ENCODE measurements around the gene NPAS1.
A peak's percentile ranks its signal among the peaks of the same experiment; 100 is the strongest.

Gene NPAS1

DNA sequence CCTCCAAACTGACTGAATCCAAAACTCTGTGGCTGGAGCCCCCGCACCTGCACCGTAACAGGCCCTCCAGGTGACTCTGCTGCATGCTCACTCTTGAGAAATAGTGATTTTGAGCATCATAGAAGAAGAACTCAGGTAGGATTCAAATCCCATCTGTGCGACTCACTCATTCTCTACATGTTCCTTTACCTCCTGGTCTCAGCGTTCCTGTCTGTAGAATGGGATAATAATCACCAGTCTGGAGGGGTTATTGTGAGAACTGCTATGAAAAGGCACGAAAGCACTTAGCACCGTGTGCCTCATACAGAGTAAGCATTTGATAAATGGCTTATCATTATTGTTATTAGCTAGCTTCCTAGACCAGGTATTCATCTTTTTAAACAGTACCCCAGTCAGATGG, 36.5 kb upstream of the NPAS1 start:
- TF ChIP-seq, protein P1, sequence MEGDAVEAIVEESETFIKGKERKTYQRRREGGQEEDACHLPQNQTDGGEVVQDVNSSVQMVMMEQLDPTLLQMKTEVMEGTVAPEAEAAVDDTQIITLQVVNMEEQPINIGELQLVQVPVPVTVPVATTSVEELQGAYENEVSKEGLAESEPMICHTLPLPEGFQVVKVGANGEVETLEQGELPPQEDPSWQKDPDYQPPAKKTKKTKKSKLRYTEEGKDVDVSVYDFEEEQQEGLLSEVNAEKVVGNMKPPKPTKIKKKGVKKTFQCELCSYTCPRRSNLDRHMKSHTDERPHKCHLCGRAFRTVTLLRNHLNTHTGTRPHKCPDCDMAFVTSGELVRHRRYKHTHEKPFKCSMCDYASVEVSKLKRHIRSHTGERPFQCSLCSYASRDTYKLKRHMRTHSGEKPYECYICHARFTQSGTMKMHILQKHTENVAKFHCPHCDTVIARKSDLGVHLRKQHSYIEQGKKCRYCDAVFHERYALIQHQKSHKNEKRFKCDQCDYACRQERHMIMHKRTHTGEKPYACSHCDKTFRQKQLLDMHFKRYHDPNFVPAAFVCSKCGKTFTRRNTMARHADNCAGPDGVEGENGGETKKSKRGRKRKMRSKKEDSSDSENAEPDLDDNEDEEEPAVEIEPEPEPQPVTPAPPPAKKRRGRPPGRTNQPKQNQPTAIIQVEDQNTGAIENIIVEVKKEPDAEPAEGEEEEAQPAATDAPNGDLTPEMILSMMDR (conservative IDR thresholded peaks at IDR 0.05; ENCODE audit: low read length): no peak
- no peak overlapping the region for H3K4me3 ChIP-seq (ENCODE audit: low read length)
- DNase-seq (ENCODE audit: low read depth): no peak

DNA sequence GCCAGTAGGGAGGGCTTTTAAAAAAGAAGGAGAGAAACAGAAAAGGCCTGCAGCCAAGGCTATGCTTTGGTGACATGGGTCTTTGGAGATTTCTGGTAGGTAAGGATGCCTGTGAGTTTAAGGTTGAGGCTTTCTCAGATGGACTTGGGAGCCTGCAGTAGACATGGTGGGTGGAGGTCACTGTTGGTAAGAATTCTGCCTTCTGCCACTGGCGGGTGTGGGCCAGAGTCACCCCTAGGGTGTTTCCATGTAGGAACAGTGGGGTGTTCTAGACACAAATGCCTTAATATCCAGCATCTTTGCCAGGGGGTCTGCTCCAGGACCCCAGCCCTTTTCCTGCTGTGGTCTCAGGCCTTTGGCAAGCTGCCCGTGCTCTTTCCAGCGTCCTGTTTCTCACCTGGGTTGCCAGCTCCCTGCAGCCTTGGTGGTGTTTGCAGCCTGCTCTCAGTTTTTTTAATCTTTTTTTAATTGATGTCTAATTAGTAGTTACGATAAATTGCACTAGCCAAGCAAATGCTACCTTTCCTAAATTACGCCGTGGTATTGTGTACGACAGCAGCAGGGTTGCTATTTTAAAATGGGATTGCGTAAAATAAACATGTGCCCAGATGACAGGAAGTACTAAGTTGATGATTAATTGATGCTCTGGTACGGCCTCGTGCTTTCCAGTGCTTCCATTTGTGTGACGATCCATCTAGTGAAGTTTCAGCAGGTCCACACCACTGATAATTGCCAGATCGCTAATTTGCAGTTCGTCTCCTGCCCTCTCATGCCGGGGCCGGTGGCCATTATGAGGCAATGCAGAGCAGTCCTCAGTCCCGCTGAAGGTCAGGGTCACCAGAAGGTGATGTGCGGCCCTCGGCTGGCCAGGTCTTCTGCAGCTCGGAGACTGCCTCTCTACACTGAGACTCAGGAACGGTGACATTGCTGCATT, 35.3 kb upstream of the NPAS1 start:
- H3K4me3 ChIP-seq (ENCODE audit: low read length): no peak overlapping the region
- TF ChIP-seq, protein P1 (conservative IDR thresholded peaks at IDR 0.05; ENCODE audit: low read length): no peak
- peak; percentile 91 for DNase-seq (ENCODE audit: low read depth)

DNA sequence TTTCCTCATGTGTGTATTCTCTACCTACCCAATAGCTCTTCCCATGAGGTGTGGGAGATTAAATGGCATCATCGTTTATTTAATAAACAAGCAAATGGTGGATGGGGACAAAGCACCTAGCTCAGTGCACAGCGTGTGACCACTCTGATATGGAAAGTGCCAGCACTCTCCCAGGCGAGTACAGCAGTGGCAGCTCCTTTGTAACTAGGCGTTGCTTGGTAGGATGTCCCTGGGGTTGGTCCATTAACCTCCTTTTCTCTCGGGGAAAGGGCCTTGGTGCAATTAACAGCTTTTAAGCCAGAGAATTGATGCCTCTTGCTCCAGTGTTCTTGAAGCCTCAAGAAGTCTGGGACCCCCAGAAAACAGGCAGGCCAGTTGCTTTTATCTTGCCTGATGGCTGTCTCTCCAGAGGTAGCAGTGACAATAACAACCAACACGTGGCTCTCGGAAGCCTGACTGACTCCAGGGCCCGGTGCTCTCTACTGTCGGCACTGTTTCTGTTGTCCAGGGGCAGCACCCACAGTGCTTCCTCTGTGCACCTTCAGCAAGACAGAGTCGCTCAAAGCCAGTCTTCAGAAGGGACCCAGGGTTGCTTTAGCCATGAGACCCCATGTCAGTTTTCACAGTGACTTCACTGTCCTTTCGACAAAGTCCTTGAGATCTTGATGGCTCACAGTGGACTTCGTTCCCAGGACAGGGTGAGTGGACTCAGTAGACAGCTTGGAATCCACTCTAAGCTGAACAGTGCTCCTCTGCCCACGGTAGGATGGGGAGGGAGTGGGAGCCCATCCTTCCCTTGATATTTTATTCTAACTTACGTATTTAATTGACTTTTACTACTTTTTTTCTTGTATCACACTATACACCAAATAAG, 33.9 kb upstream of the NPAS1 start:
- no peak overlapping the region for H3K4me3 ChIP-seq (ENCODE audit: low read length)
- TF ChIP-seq, protein P1 (conservative IDR thresholded peaks at IDR 0.05; ENCODE audit: low read length): no peak
- no peak for DNase-seq (ENCODE audit: low read depth)

DNA sequence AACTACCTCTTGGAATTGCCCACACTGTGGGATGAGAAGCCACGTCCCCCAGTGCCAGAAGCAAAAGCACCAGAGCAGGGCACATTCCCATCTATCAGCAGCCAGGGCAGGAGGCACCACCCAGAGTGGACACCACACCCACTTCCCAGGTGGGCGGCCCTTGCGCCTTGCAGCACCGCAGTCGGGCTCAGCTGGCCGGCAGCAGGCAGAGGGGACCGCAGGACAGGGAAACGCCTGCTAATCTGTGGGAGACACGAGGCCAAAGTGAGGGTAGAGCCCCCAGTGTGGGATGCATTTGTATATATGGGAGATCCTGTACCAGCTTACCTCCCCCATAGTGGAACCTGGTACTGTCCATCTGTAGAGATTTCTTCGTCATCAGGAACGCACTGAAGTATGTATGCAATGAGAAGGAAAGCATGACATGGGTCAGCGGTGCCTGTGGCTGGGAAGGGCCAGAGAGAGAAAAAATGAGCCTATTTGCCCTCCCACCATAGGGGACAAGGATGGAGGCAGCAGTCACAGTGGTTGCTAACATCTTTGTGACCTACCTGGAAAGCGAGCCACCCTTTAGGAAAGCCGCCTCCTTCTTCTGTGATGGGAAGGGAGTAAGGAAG, 30.9 kb upstream of the NPAS1 start:
- TF ChIP-seq, protein P1 (conservative IDR thresholded peaks at IDR 0.05; ENCODE audit: low read length): no peak
- DNase-seq (ENCODE audit: low read depth): no peak
- no peak overlapping the region for H3K4me3 ChIP-seq (ENCODE audit: low read length)

DNA sequence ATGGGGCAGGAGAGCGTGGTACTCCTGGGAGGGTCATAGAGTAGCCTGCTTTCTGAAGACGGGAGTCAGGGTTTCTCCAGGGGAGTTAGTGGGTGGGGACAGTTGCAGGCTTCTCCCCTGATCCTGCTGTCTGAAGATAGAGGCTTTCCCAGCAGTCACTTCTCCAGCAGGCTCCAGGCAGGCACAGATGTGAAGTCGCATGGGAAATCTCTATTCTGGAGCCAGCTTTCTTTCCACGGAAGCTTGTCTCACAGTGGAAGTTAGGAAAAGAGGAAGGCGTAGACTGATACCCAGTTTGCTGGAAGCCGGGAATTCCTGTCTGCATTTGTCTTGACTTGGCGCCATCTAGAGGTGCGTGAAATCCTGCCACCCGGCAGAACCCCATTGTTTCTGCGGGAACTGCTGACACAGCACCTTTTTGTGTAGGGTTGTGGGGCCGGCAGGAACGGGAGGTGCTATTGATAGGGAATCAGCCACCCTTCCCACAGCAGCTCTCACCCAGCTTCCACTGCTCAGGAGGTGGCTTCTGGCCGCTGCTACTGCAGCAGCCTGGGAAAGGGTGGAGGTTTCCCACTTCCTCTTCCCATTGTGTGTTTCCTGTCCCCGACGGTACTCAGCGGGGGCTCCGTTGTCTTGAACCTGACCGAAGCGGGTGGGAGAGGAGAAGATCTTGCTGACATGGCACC, 28.5 kb upstream of the NPAS1 start:
- H3K4me3 ChIP-seq (ENCODE audit: low read length): no peak overlapping the region
- TF ChIP-seq, protein P1 (conservative IDR thresholded peaks at IDR 0.05; ENCODE audit: low read length): peak; percentile 91
- DNase-seq (ENCODE audit: low read depth): peak; percentile 89

DNA sequence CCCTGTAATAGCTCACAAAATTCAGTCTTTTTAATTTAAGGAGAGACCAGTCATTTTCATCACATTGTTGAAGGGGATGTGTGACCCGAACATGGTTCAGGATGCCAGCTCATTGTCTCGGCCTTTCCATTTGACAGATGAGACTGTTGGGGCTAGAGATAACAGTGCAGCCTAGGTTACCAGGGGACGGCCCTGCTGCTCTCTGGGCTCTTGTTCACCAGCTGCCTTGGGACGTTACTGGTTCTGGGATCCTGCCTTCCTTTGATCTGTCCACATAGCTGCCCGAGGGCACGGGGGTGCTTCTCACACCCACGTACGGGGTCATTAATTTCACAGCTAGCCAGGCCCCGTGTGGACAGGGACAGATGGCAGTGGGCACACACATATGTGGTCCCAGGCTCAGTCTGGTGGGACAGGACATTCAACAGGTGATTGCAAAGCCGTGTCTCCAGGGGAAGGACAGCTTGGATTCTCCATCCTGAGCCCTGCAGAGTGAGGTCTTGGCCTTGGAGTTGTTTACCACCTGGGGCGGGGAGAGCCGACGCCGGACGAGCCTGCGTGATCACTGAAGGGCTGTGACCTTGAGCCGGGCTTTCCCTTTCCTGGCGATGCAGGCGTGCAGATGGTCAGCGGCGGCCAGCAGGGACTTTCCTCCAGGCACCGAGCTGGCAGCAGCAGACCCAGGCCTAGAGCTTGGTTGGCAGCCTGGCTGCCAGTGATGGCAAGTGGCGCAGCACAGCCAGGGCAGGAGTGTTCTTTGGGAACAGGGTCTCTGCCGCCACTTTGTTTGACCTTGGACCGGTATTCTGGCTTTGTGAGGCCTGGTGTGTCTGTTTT, 26.7 kb upstream of the NPAS1 start:
- no peak overlapping the region for H3K4me3 ChIP-seq (ENCODE audit: low read length)
- DNase-seq (ENCODE audit: low read depth): no peak
- TF ChIP-seq, protein P1 (conservative IDR thresholded peaks at IDR 0.05; ENCODE audit: low read length): no peak

All from AG10803 (cell line).